SK-N-SH (cell line): ENCODE results near the gene ZPBP. TPM values are rescaled to one million over a fixed set of nuclear protein-coding genes. Genes with fewer than 3 reads are reported as not detected.

Experiments
- CTCF ChIA-PET: fragments of 300-600, 350-600 bp; formaldehyde crosslinking; extraction: SDS; loops from one replicate; lab custom pipeline; 2021; lab: Yijun Ruan, JAX
- POLR2A ChIA-PET: fragments of 350-600 bp; sonication (Branson Sonifier 250); formaldehyde crosslinking; extraction: SDS; loops from one replicate; lab custom pipeline; 2020; ENCODE audit warnings: antibody characterized with exemption, inconsistent platforms; lab: Yijun Ruan, JAX
- DNase-seq: peaks from one replicate; pipeline ENCODE4 v3.0.0; 2012
- H2AFZ ChIP-seq: fragments of 200-600 bp; sonication (generic); 2 replicates; pipeline ENCODE4 v1.8.1; 2016; ENCODE audit warnings: antibody characterized with exemption, mild to moderate bottlenecking, low read depth
- H3F3A ChIP-seq: fragments of 200-600 bp; sonication (generic); replicated peaks from 2 replicates; pipeline ENCODE3; 2016; ENCODE audit warnings: antibody characterized with exemption, mild to moderate bottlenecking; ENCODE audit not compliant: insufficient read depth
- H3K27ac ChIP-seq, 2 experiments: fragments of 200-500 bp in 1 of 2; fragments of 200-600 bp in 1 of 2; sonication (Bioruptor generic) in 1 of 2; sonication (generic), shearing (Covaris generic) in 1 of 2; 2 replicates each; pipeline versions ENCODE4 v1.5.1 to v1.6.1; 2014 to 2016; ENCODE audit warnings: low read depth in 2 of 2, inconsistent platforms in 1 of 2, low read length in 1 of 2, mild to moderate bottlenecking in 1 of 2, mixed read lengths in 1 of 2
- H3K27me3 ChIP-seq: fragments of 200-600 bp; sonication (generic), shearing (Covaris generic); 2 replicates; pipeline ENCODE4 v1.6.1; 2016; ENCODE audit warnings: mixed run types; ENCODE audit not compliant: insufficient read depth
- H3K36me3 ChIP-seq, 2 experiments: fragments of 200-500 bp in 1 of 2; fragments of 200-600 bp in 1 of 2; sonication (Bioruptor generic) in 1 of 2; sonication (generic) in 1 of 2; replicated peaks in 1 of 2; 2 replicates each; pipeline versions ENCODE3 to v1.5.1; 2014 to 2016; ENCODE audit warnings: low read length in 1 of 2, mild to moderate bottlenecking in 1 of 2; ENCODE audit not compliant: insufficient read depth in 2 of 2, control insufficient read depth in 1 of 2
- H3K4me1 ChIP-seq, 2 experiments: fragments of 200-500 bp in 1 of 2; fragments of 200-600 bp in 1 of 2; sonication (Bioruptor generic) in 1 of 2; sonication (generic), shearing (Covaris generic) in 1 of 2; 2 replicates each; pipeline versions ENCODE4 v1.5.1 to v1.6.1; 2014 to 2016; ENCODE audit warnings: low read depth in 1 of 2, low read length in 1 of 2, mixed run types in 1 of 2; ENCODE audit not compliant: insufficient read depth in 2 of 2, control insufficient read depth in 1 of 2
- H3K4me2 ChIP-seq: fragments of 200-600 bp; sonication (generic), shearing (Covaris generic); 2 replicates; pipeline ENCODE4 v1.6.1; 2017; ENCODE audit warnings: mixed run types
- H3K4me3 ChIP-seq, 2 experiments: fragments of 200-500 bp in 1 of 2; fragments of 200-600 bp in 1 of 2; sonication (Bioruptor generic) in 1 of 2; sonication (generic), shearing (Covaris generic) in 1 of 2; 2 replicates each; pipeline versions ENCODE4 v1.5.1 to v1.8.1; 2014 to 2016; ENCODE audit warnings: low read depth in 2 of 2, inconsistent platforms in 1 of 2, low read length in 1 of 2, mild to moderate bottlenecking in 1 of 2, mixed read lengths in 1 of 2, moderate library complexity in 1 of 2
- H3K79me2 ChIP-seq: fragments of 200-600 bp; sonication (generic); 2 replicates; pipeline ENCODE4 v1.8.1; 2017; ENCODE audit warnings: mild to moderate bottlenecking; ENCODE audit not compliant: insufficient read depth
- H3K9ac ChIP-seq: fragments of 200-600 bp; sonication (generic); 2 replicates; pipeline ENCODE4 v1.6.1; 2017; ENCODE audit warnings: mixed run types
- H3K9me2 ChIP-seq: fragments of 200-600 bp; sonication (generic); 2 replicates; pipeline ENCODE4 v1.6.1; 2017; ENCODE audit warnings: mixed run types
- H3K9me3 ChIP-seq: fragments of 200-600 bp; sonication (generic); 2 replicates; pipeline ENCODE4 v1.6.1; 2017; ENCODE audit warnings: mixed run types, mild to moderate bottlenecking, moderate library complexity
- H4K20me1 ChIP-seq: fragments of 200-600 bp; sonication (generic); 2 replicates; pipeline ENCODE4 v1.6.1; 2017; ENCODE audit warnings: mild to moderate bottlenecking, mixed run types; ENCODE audit not compliant: insufficient read depth
- EP300 ChIP-seq, 2 experiments: IDR thresholded peaks; 2 replicates each; pipeline versions ENCODE4 v1.4.0 to v1.6.1; 2012; ENCODE audit warnings: borderline replicate concordance in 1 of 2, low read depth in 1 of 2, low read length in 1 of 2
- EZH2phosphoT487 ChIP-seq: fragments of 200-600 bp; sonication (generic); IDR thresholded peaks from 2 replicates; pipeline ENCODE4 v1.6.1; 2017; ENCODE audit warnings: low read depth, mixed run types, mild to moderate bottlenecking, antibody characterized with exemption, moderate library complexity, borderline replicate concordance
- FOXM1 ChIP-seq: IDR thresholded peaks from 2 replicates; pipeline ENCODE4 v1.4.0; 2012; ENCODE audit warnings: low read depth, mild to moderate bottlenecking
- MXI1 ChIP-seq: IDR thresholded peaks from 2 replicates; pipeline ENCODE4 v1.6.1; 2012; ENCODE audit warnings: mild to moderate bottlenecking, low read depth, low read length, improper control_type of control experiment
- NFIC ChIP-seq: IDR thresholded peaks from 2 replicates; pipeline ENCODE4 v1.4.0; 2012; ENCODE audit warnings: borderline replicate concordance
- RAD21 ChIP-seq: IDR thresholded peaks from 2 replicates; pipeline ENCODE4 v1.6.1; 2012; ENCODE audit warnings: mild to moderate bottlenecking, low read length
- RXRA ChIP-seq: IDR thresholded peaks from 2 replicates; pipeline ENCODE4 v1.4.0; 2012; ENCODE audit warnings: low read depth, mild to moderate bottlenecking, borderline replicate concordance
- SMC3 ChIP-seq: IDR thresholded peaks from 2 replicates; pipeline ENCODE4 v1.6.1; 2012; ENCODE audit warnings: low read depth, low read length, improper control_type of control experiment
- TAF1 ChIP-seq: IDR thresholded peaks from 2 replicates; pipeline ENCODE4 v1.6.1; 2012; ENCODE audit warnings: low read depth, mild to moderate bottlenecking, low read length, moderate library complexity, borderline replicate concordance
- TCF12 ChIP-seq: IDR thresholded peaks from 2 replicates; pipeline ENCODE4 v1.4.0; 2012
- WGBS: methylation state at CpG from one replicate; pipeline ENCODE4 v1.1.6; 2017; ENCODE audit warnings: low lambda C conversion rate; 5-methylcytosine and 5-hydroxymethylcytosine counted together
- polyA plus RNA-seq, 3 experiments: library from polyadenylated mRNA; depleted of rRNA; stranded (reverse); fragments of >200 nt; gene quantifications; 2 replicates each; pipeline ENCODE4 v1.2.3, GENCODE V29; 2012
- TF ChIP-seq, protein P1 (sequence below): fragments of 200-600 bp; sonication (generic); IDR thresholded peaks from 2 replicates; pipeline ENCODE4 v1.6.1; 2017; ENCODE audit warnings: antibody characterized with exemption, mild to moderate bottlenecking, moderate library complexity

Gene ZPBP
- polyA plus RNA-seq, 1 of the 3 experiments (the other 2 are of a cell fraction) = not detected

DNA sequence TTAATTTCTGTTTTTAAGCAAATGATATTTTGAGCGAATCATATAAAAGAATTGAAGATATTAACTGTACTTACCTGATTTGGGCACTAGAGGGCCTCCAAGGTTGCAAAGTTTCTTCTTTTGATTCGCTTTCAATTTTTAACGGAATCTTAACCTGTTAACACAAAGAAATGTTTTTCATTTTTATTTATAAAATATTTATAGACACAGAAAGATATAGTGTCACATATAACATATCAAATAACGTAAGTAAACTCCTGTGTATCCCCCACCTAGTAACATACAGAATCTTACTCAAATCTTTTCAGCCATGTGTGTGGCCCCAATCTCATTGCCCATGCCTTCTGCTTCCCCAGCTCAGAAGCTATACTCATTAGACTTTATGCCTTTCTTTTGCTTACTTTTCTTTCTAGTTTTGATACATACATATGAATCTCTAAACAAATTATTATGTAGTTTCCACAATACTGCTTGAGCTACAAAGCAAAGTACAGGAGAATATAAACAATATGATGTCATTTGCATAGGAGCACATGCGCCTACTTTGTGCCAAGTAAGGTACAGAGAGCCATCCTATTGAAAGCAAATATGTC, 49.5 kb upstream of the ZPBP start:
- H4K20me1 ChIP-seq = no peaks in the 10 kb centered on the region
- no peaks in the 10 kb centered on the region for H3F3A ChIP-seq
- TF ChIP-seq RAD21 (peak; percentile 82), SMC3 (peak; percentile 55; the same call in 1 of the 2 replicates), TAF1 (no peak), TCF12 (no peak), FOXM1 (no peak), MXI1 (peak; percentile 30; the same call in 1 of the 2 replicates)
- TF ChIP-seq, protein P1, sequence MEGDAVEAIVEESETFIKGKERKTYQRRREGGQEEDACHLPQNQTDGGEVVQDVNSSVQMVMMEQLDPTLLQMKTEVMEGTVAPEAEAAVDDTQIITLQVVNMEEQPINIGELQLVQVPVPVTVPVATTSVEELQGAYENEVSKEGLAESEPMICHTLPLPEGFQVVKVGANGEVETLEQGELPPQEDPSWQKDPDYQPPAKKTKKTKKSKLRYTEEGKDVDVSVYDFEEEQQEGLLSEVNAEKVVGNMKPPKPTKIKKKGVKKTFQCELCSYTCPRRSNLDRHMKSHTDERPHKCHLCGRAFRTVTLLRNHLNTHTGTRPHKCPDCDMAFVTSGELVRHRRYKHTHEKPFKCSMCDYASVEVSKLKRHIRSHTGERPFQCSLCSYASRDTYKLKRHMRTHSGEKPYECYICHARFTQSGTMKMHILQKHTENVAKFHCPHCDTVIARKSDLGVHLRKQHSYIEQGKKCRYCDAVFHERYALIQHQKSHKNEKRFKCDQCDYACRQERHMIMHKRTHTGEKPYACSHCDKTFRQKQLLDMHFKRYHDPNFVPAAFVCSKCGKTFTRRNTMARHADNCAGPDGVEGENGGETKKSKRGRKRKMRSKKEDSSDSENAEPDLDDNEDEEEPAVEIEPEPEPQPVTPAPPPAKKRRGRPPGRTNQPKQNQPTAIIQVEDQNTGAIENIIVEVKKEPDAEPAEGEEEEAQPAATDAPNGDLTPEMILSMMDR = peak; percentile 93
- TF ChIP-seq, all 33 proteins: peak for 4
- 19% methylated on average over 5 of the region's 5 CpGs for WGBS
- Histone ChIP-seq H3K9me2 (no peaks in the 10 kb centered on the region; the same call in 1 of the 2 replicates), H3K79me2 (no peaks in the 10 kb centered on the region), H3K4me2 (no peak overlapping the region), H3K9me3 (no peaks in the 10 kb centered on the region), H3K27me3 (no peaks in the 10 kb centered on the region), H3K36me3 (no peaks in the 10 kb centered on the region), H3K4me1 (no peaks in the 10 kb centered on the region), H3K27ac (no peak overlapping the region), H3K4me3 (no peak overlapping the region; a peak in 1 of 4 replicates), H3K9ac (no peak overlapping the region), H2AFZ (peak overlapping the region; percentile 20; the same call in 1 of the 2 replicates)
- ChIA-PET CTCF (interaction anchor here (0.6 to 10.1 kb wide), 32 partner anchors 8 to 1020 kb away, joined by 3 to 71 read pairs (median 4); partner anchors contain the start of gene ZPBP), POLR2A (interaction anchor here (0.5 kb wide), 1 partner anchor 327 kb away, joined by 5 read pairs; no protein-coding TSS in a partner anchor)
- no peak for DNase-seq

DNA sequence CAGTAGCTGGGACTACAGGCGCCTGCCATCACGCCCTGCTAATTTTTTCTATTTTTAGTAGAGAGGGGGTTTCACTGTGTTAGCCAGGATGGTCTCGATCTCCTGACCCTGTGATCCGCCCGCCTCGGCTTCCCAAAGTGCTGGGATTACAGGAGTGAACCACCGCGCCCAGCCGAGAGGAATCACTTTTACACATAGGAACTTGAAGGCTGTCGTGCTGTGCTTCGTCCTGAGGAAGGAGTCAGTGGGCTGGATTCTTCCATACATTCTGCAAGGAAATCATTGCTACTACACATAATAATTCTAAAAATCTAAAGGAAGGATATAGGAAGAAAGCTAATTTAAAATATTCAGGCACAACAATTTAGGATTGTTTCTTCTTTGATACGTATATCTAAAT, 48.8 kb upstream of the ZPBP start:
- H3K36me3 ChIP-seq = no peaks in the 10 kb centered on the region
- no peaks in the 10 kb centered on the region for H3K27me3 ChIP-seq

More for the DNA sequence above, 48.8 kb upstream of the ZPBP start:
- no peak for DNase-seq
- Histone ChIP-seq H3K4me1 (no peaks in the 10 kb centered on the region), H3K27ac (no peak overlapping the region), H3K9me2 (no peaks in the 10 kb centered on the region; the same call in 1 of the 2 replicates), H2AFZ (no peak overlapping the region; the same call in 1 of the 2 replicates), H3K79me2 (no peaks in the 10 kb centered on the region), H3K9me3 (no peaks in the 10 kb centered on the region), H3K9ac (no peak overlapping the region), H4K20me1 (no peaks in the 10 kb centered on the region), H3K4me2 (no peak overlapping the region), H3K4me3 (no peak overlapping the region), H3F3A (no peaks in the 10 kb centered on the region)
- TF ChIP-seq NFIC (no peak), RXRA (no peak), EZH2phosphoT487 (no peak), RAD21 (no peak), EP300 (IDR thresholded peaks at IDR 0.05; ENCODE audit: borderline replicate concordance in 1 of 2, low read depth in 1 of 2, low read length in 1 of 2) (no peak)
- TF ChIP-seq, protein P1 = no peak
- ChIA-PET POLR2A (no interaction called here), CTCF (interaction anchor here (0.6 to 10.1 kb wide), 13 partner anchors 9 to 538 kb away, joined by 3 to 71 read pairs (median 5); partner anchors contain the start of gene ZPBP)
- 39% methylated on average over 12 of the region's 12 CpGs for WGBS
